IMR-90 (cell line): ENCODE data around the gene MLLT1. TPM values are rescaled to one million over a fixed set of nuclear protein-coding genes. Genes with fewer than 3 reads are reported as not detected.

Experiments used
- ATAC-seq: fragments of 200-7000 bp; cut with Tn5 transposase; 2 replicates; pipeline ENCODE4 v1.9.1; 2020; ENCODE audit warnings: low read depth, mild to moderate bottlenecking, moderate library complexity
- BruUV-seq: library from RNA; stranded (reverse); fragments of 400-500 nt; replicated peaks from 2 replicates; lab custom pipeline; 2021; lab: Mats Ljungman, UMichigan
- CTCF ChIA-PET: fragments of 300-600 bp; formaldehyde crosslinking; extraction: SDS; loops from one replicate; lab custom pipeline; 2021; ENCODE audit warnings: antibody characterized with exemption; lab: Yijun Ruan, JAX
- POLR2A ChIA-PET: fragments of 300-600 bp; sonication (Branson Sonifier 250); formaldehyde crosslinking; loops from one replicate; lab custom pipeline; 2022; ENCODE audit warnings: antibody characterized with exemption; ENCODE audit not compliant: unreplicated experiment; lab: Charles Lee
- DNase-seq: peaks from one replicate; pipeline ENCODE4 v3.0.0; 2013
- H2AFZ ChIP-seq: replicated peaks from 2 replicates; pipeline ENCODE3; 2013; ENCODE audit warnings: low read length, mild to moderate bottlenecking; ENCODE audit not compliant: poor library complexity
- H2AK5ac ChIP-seq: 2 replicates; pipeline ENCODE4 v1.6.1; 2013; ENCODE audit warnings: low read depth, low read length, inconsistent platforms
- H2AK9ac ChIP-seq: replicated peaks from 2 replicates; pipeline ENCODE3; 2013; ENCODE audit warnings: mild to moderate bottlenecking, low read depth, low read length, moderate library complexity; ENCODE audit not compliant: poor library complexity
- H2BK120ac ChIP-seq: 2 replicates; pipeline ENCODE4 v1.6.1; 2013; ENCODE audit warnings: low read depth, low read length, inconsistent platforms
- H2BK15ac ChIP-seq: 3 replicates; pipeline ENCODE4 v1.6.1; 2013; ENCODE audit warnings: low read depth, low read length, inconsistent platforms
- H2BK20ac ChIP-seq: 2 replicates; pipeline ENCODE4 v1.6.1; 2013; ENCODE audit warnings: low read depth, mild to moderate bottlenecking, inconsistent platforms, low read length, moderate library complexity
- H2BK5ac ChIP-seq: 2 replicates; pipeline ENCODE4 v1.6.1; 2013; ENCODE audit warnings: mild to moderate bottlenecking, low read depth, low read length, inconsistent platforms; ENCODE audit not compliant: poor library complexity, severe bottlenecking
- H3K14ac ChIP-seq: replicated peaks from 2 replicates; pipeline ENCODE4 v1.6.1; 2013; ENCODE audit warnings: low read depth, low read length, inconsistent platforms
- H3K18ac ChIP-seq: 2 replicates; pipeline ENCODE4 v1.6.1; 2013; ENCODE audit warnings: low read depth, low read length, control low read depth
- H3K23ac ChIP-seq: 2 replicates; pipeline ENCODE4 v1.6.1; 2013; ENCODE audit warnings: low read depth, low read length, inconsistent platforms
- H3K27ac ChIP-seq: 2 replicates; pipeline ENCODE4 v1.5.1; 2013; ENCODE audit warnings: mild to moderate bottlenecking, control low read depth, low read length; ENCODE audit not compliant: insufficient read depth
- H3K27me3 ChIP-seq: 2 replicates; pipeline ENCODE4 v1.6.1; 2013; ENCODE audit warnings: low read length; ENCODE audit not compliant: control insufficient read depth, insufficient read depth
- H3K36me3 ChIP-seq: 2 replicates; pipeline ENCODE4 v1.6.1; 2013; ENCODE audit warnings: low read length, mixed read lengths; ENCODE audit not compliant: control insufficient read depth, insufficient read depth
- H3K4ac ChIP-seq: 2 replicates; pipeline ENCODE4 v1.6.1; 2013; ENCODE audit warnings: low read depth, low read length, inconsistent platforms
- H3K4me1 ChIP-seq: 2 replicates; pipeline ENCODE4 v1.6.1; 2013; ENCODE audit warnings: low read length, mixed read lengths; ENCODE audit not compliant: control insufficient read depth, insufficient read depth
- H3K4me2 ChIP-seq: 2 replicates; pipeline ENCODE4 v1.6.1; 2013; ENCODE audit warnings: low read depth, mild to moderate bottlenecking, control low read depth, low read length, moderate library complexity
- H3K4me3 ChIP-seq: 2 replicates; pipeline ENCODE4 v1.5.1; 2013; ENCODE audit warnings: low read depth, mild to moderate bottlenecking, control low read depth, low read length, moderate library complexity; ENCODE audit not compliant: insufficient read depth
- H3K56ac ChIP-seq: 2 replicates; pipeline ENCODE4 v1.6.1; 2013; ENCODE audit warnings: low read length, inconsistent platforms; ENCODE audit not compliant: insufficient read depth; ENCODE audit errors: extremely low read depth
- H3K79me1 ChIP-seq, 2 experiments: 2 replicates each; pipeline ENCODE4 v1.6.1; 2013; ENCODE audit warnings: low read length in 2 of 2, inconsistent platforms in 1 of 2, low read depth in 1 of 2
- H3K9ac ChIP-seq: 2 replicates; pipeline ENCODE4 v1.6.1; 2013; ENCODE audit warnings: low read depth, low read length, control low read depth
- H3K9me1 ChIP-seq: 2 replicates; pipeline ENCODE4 v1.6.1; 2013; ENCODE audit warnings: low read length, inconsistent platforms; ENCODE audit not compliant: insufficient read depth
- H3K9me3 ChIP-seq: 2 replicates; pipeline ENCODE4 v1.6.1; 2013; ENCODE audit warnings: low read length; ENCODE audit not compliant: control insufficient read depth, insufficient read depth
- H4K20me1 ChIP-seq: 2 replicates; pipeline ENCODE4 v1.6.1; 2013; ENCODE audit warnings: low read length, inconsistent platforms; ENCODE audit not compliant: insufficient read depth
- H4K5ac ChIP-seq: 2 replicates; pipeline ENCODE4 v1.6.1; 2013; ENCODE audit warnings: mild to moderate bottlenecking, low read depth, low read length, control low read depth
- H4K8ac ChIP-seq, 2 experiments: 2 replicates each; pipeline ENCODE4 v1.6.1; 2013; ENCODE audit warnings: low read depth in 2 of 2, low read length in 2 of 2, control low read depth in 1 of 2, inconsistent platforms in 1 of 2
- H4K91ac ChIP-seq: 2 replicates; pipeline ENCODE4 v1.6.1; 2013; ENCODE audit warnings: low read depth, low read length, inconsistent platforms; ENCODE audit not compliant: insufficient read depth
- BHLHE40 ChIP-seq: fragments of 150-350 bp; IDR thresholded peaks from 2 replicates; pipeline ENCODE4 v1.6.1; 2016; ENCODE audit warnings: mild to moderate bottlenecking, low read depth, low read length
- CEBPB ChIP-seq: IDR thresholded peaks from 2 replicates; pipeline ENCODE4 v1.6.1; 2012; ENCODE audit warnings: low read depth, low read length, improper control_type of control experiment
- CHD1 ChIP-seq: IDR thresholded peaks from 2 replicates; pipeline ENCODE4 v1.6.1; 2012; ENCODE audit warnings: low read depth, low read length, improper control_type of control experiment
- CTCF ChIP-seq: conservative IDR thresholded peaks from 2 replicates; pipeline ENCODE4 v1.5.1; 2012; ENCODE audit warnings: mild to moderate bottlenecking, low read depth, low read length, improper control_type of control experiment
- FOS ChIP-seq: fragments of 150-350 bp; IDR thresholded peaks from 2 replicates; pipeline ENCODE4 v1.6.1; 2016; ENCODE audit warnings: low read depth, low read length
- MAFK ChIP-seq: IDR thresholded peaks from 2 replicates; pipeline ENCODE4 v1.6.1; 2012; ENCODE audit warnings: low read depth, low read length, improper control_type of control experiment
- MAZ ChIP-seq: IDR thresholded peaks from 2 replicates; pipeline ENCODE4 v1.6.1; 2012; ENCODE audit warnings: low read depth, mild to moderate bottlenecking, low read length, improper control_type of control experiment, moderate library complexity, borderline replicate concordance
- MXI1 ChIP-seq: IDR thresholded peaks from 2 replicates; pipeline ENCODE4 v1.6.1; 2012; ENCODE audit warnings: low read depth, mild to moderate bottlenecking, low read length, moderate library complexity, borderline replicate concordance
- NFE2L2 ChIP-seq: fragments of 150-350 bp; IDR thresholded peaks from 2 replicates; pipeline ENCODE4 v1.6.1; 2016; ENCODE audit warnings: low read depth, mild to moderate bottlenecking, low read length
- POLR2A ChIP-seq: IDR thresholded peaks from 2 replicates; pipeline ENCODE4 v1.6.1; 2012; ENCODE audit warnings: mild to moderate bottlenecking, low read depth, low read length
- RAD21 ChIP-seq: IDR thresholded peaks from 2 replicates; pipeline ENCODE4 v1.6.1; 2012; ENCODE audit warnings: low read length, improper control_type of control experiment
- RCOR1 ChIP-seq: IDR thresholded peaks from 2 replicates; pipeline ENCODE4 v1.6.1; 2012; ENCODE audit warnings: mild to moderate bottlenecking, low read length, improper control_type of control experiment; ENCODE audit not compliant: insufficient replicate concordance
- RFX5 ChIP-seq: IDR thresholded peaks from 2 replicates; pipeline ENCODE4 v1.8.0; 2012; ENCODE audit warnings: low read depth, mild to moderate bottlenecking, low read length, moderate library complexity
- SMC3 ChIP-seq: fragments of 150-350 bp; IDR thresholded peaks from 2 replicates; pipeline ENCODE4 v1.6.1; 2016; ENCODE audit warnings: low read depth, mild to moderate bottlenecking, antibody characterized with exemption, low read length, moderate library complexity
- WGBS, 2 experiments: methylation state at CpG; one replicate each; pipeline versions ENCODE4 v1.1.5 to v1.1.7; 2013; ENCODE audit warnings: missing lambda C conversion rate in 2 of 2; ENCODE audit not compliant: insufficient read length in 1 of 2; ENCODE audit errors: extremely low coverage in 2 of 2; 5-methylcytosine and 5-hydroxymethylcytosine counted together
- dilution Hi-C: fragments of 300-500 bp; cut with HindIII; formaldehyde crosslinking; loops from one replicate; pipeline ENCODE4 v1.14.3; 2018; ENCODE audit warnings: low sequenced_read_pairs; ENCODE audit not compliant: unreplicated experiment
- in situ Hi-C: fragments of 300-500 bp; cut with MboI; formaldehyde crosslinking; loops from 3 replicates; pipeline ENCODE4 v1.14.3; 2019; ENCODE audit warnings: low sequenced_read_pairs, inconsistent platforms, mixed read lengths
- intact Hi-C: fragments of 100-400 bp; cut with micrococcal nuclease; formaldehyde crosslinking; loops from 2 replicates; pipeline ENCODE4 v1.10.0; 2022
- polyA plus RNA-seq, 3 experiments: library from polyadenylated mRNA; depleted of rRNA; stranded (reverse); fragments of >200 nt; gene quantifications; 2 replicates each; pipeline ENCODE4 v1.2.3, GENCODE V29; 2012; ENCODE audit warnings: low replicate concordance in 1 of 3
- total RNA-seq: library from RNA; depleted of rRNA; stranded (reverse); fragments of >200 nt; gene quantifications from 2 replicates; pipeline ENCODE4 v1.2.3, GENCODE V29; 2012
- TF ChIP-seq, protein P1 (sequence below): fragments of 150-350 bp; IDR thresholded peaks from 2 replicates; pipeline ENCODE4 v1.6.1; 2017; ENCODE audit warnings: mild to moderate bottlenecking, antibody characterized with exemption, low read length, low read depth
- TF ChIP-seq, protein P2 (sequence below): fragments of 150-350 bp; IDR thresholded peaks from 2 replicates; pipeline ENCODE4 v1.6.1; 2016; ENCODE audit warnings: low read depth, mild to moderate bottlenecking, low read length, moderate library complexity, borderline replicate concordance

The MLLT1 gene
- total and polyA plus RNA-seq, 2 of the 4 experiments (the other 2 are of a cell fraction), result 1.3 to 30.6 TPM

GRCh38 chr19:6261883-6262282 is 17.9 kb downstream of the MLLT1 start:
- Histone ChIP-seq H3K27me3 (no peaks in the 10 kb centered on the region), H3K27ac (no peak overlapping the region), H3K4me2 (no peak overlapping the region), H3K23ac (no peak overlapping the region), H4K91ac (no peak overlapping the region), H3K79me1 (peaks cover 35 to 90% of the 10 kb centered on the region in 2 experiments), H3K4me1 (peaks cover 22% of the 10 kb centered on the region), H2AK9ac (no peak overlapping the region), H3K56ac (no peak overlapping the region), H3K9me1 (peaks cover 17% of the 10 kb centered on the region), H2BK120ac (no peak overlapping the region), H4K5ac (no peak overlapping the region), H3K4ac (no peak overlapping the region), H2AFZ (no peak overlapping the region), H3K14ac (no peak overlapping the region), H3K9ac (no peak overlapping the region), H4K20me1 (peaks cover 53% of the 10 kb centered on the region), H3K4me3 (no peak overlapping the region), H2AK5ac (no peak overlapping the region), H2BK20ac (no peak overlapping the region), H4K8ac (no peak overlapping the region), H2BK5ac (no peak overlapping the region), H3K36me3 (peaks cover 52% of the 10 kb centered on the region), H2BK15ac (no peak overlapping the region), H3K18ac (no peak overlapping the region), H3K9me3 (no peaks in the 10 kb centered on the region)
- ATAC-seq, result no peak
- no TSS peak for BruUV-seq
- intact Hi-C loops, result no loop called here
- in situ Hi-C loops, result no loop called here
- no peak for DNase-seq
- 81% methylated on average over 12 of the region's 15 CpGs; no CpG with 5 or more reads in 1 of the 2 experiments for WGBS, 2 experiments
- TF ChIP-seq NFE2L2 (no peak), CTCF (no peak), MAFK (no peak), FOS (no peak), POLR2A (no peak), RCOR1 (no peak), SMC3 (no peak), CEBPB (no peak), CHD1 (no peak), RAD21 (no peak), MXI1 (no peak), BHLHE40 (no peak), MAZ (no peak), RFX5 (no peak)
- TF ChIP-seq, protein P1, sequence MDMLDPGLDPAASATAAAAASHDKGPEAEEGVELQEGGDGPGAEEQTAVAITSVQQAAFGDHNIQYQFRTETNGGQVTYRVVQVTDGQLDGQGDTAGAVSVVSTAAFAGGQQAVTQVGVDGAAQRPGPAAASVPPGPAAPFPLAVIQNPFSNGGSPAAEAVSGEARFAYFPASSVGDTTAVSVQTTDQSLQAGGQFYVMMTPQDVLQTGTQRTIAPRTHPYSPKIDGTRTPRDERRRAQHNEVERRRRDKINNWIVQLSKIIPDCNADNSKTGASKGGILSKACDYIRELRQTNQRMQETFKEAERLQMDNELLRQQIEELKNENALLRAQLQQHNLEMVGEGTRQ, result no peak
- TF ChIP-seq, protein P2, sequence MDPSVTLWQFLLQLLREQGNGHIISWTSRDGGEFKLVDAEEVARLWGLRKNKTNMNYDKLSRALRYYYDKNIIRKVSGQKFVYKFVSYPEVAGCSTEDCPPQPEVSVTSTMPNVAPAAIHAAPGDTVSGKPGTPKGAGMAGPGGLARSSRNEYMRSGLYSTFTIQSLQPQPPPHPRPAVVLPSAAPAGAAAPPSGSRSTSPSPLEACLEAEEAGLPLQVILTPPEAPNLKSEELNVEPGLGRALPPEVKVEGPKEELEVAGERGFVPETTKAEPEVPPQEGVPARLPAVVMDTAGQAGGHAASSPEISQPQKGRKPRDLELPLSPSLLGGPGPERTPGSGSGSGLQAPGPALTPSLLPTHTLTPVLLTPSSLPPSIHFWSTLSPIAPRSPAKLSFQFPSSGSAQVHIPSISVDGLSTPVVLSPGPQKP, result no peak
- dilution Hi-C loops, result no loop called here
- ChIA-PET POLR2A (no interaction called here), CTCF (no interaction called here)
